Esophagus muscularis mucosa (tissue), 4 donors: ENCODE results near the gene TUT4. TPM values are rescaled to one million over a fixed set of nuclear protein-coding genes. Genes with fewer than 3 reads are reported as not detected.

Experiments
- DNase-seq: peaks from one replicate; pipeline ENCODE4 v3.0.0-alpha.2; 2017; ENCODE audit errors: extremely low spot score
- H3K27ac ChIP-seq, 4 donors: fragments of 200-600 bp; sonication (generic); replicated peaks in 1 of 4; 1 replicate in 3 of 4; 2 replicates in 1 of 4; pipeline ENCODE4 v1.5.1; 2016 to 2019; ENCODE audit warnings: mild to moderate bottlenecking in 1 of 4
- H3K27me3 ChIP-seq, 4 donors: fragments of 200-600 bp; sonication (generic); one replicate each; pipeline versions ENCODE4 v1.5.1 to v1.6.0; 2016 to 2019
- H3K36me3 ChIP-seq, 4 donors: fragments of 200-600 bp; sonication (generic); one replicate each; pipeline ENCODE4 v1.5.1; 2016 to 2019
- H3K4me1 ChIP-seq, 4 donors: fragments of 200-600 bp; sonication (generic); one replicate each; pipeline ENCODE4 v1.5.1; 2016 to 2019
- H3K4me3 ChIP-seq, 4 donors: fragments of 200-600 bp; sonication (generic); 1 replicate in 2 of 4; 2 replicates in 2 of 4; pipeline ENCODE4 v1.5.1; 2016 to 2019; ENCODE audit warnings: mild to moderate bottlenecking in 4 of 4, moderate library complexity in 1 of 4
- H3K9me3 ChIP-seq, 4 donors: fragments of 200-600 bp; sonication (generic); 1 replicate in 3 of 4; 2 replicates in 1 of 4; pipeline ENCODE4 v1.5.1; 2016 to 2019
- EP300 ChIP-seq: sonication (generic); formaldehyde crosslinking; IDR thresholded peaks from one replicate; pipeline ENCODE4 v1.6.1; 2017; ENCODE audit warnings: antibody characterized with exemption
- POLR2A ChIP-seq: fragments of 450-650 bp; IDR thresholded peaks from one replicate; pipeline ENCODE4 v1.6.1; 2017; ENCODE audit warnings: antibody characterized with exemption, moderate library complexity, mild to moderate bottlenecking, low read depth
- POLR2AphosphoS5 ChIP-seq, 2 donors: sonication (generic); formaldehyde crosslinking; IDR thresholded peaks; one replicate each; pipeline ENCODE4 v1.6.1; 2017; ENCODE audit warnings: antibody characterized with exemption in 2 of 2
- WGBS: methylation state at CpG from one replicate; pipeline ENCODE4 v1.1.5; 2018; 5-methylcytosine and 5-hydroxymethylcytosine counted together
- intact Hi-C: fragments of 100-400 bp; cut with DNase I; formaldehyde crosslinking; loops from one replicate; pipeline ENCODE4 v1.15.1; 2023
- total RNA-seq, 4 donors: library from RNA; depleted of rRNA; stranded (reverse); fragments of >200 nt; gene quantifications; one replicate each; pipeline versions ENCODE4 v1.1.0 to v1.2.1, GENCODE V29; 2016
- TF ChIP-seq, protein P1 (sequence below), 3 experiments: fragments of 200-600 bp in 2 of 3; fragments of 450-650 bp in 1 of 3; sonication (generic) in 2 of 3; IDR thresholded peaks; one replicate each; pipeline ENCODE4 v1.5.1; 2017 to 2019; ENCODE audit warnings: antibody characterized with exemption in 3 of 3, mild to moderate bottlenecking in 2 of 3, moderate library complexity in 1 of 3

Gene TUT4
- total RNA-seq, 4 donors from 2014 or later, result 32.3 to 58.6 (median 42.7) TPM

GRCh38 chr1:52506920-52507546 is 45.9 kb downstream of the TUT4 start:
- Histone ChIP-seq H3K27ac (no peak overlapping the region), H3K4me3 (no peak overlapping the region), H3K4me1 (peaks cover 0 to 14% (median 6%) of the 10 kb centered on the region in 4 donors), H3K27me3 (no peaks in the 10 kb centered on the region), H3K9me3 (no peaks in the 10 kb centered on the region), H3K36me3 (peaks cover 0 to 21% (median 8%) of the 10 kb centered on the region in 4 donors)
- 57% methylated on average over 3 of the region's 3 CpGs for WGBS
- TF ChIP-seq POLR2AphosphoS5 (IDR thresholded peaks at IDR 0.05), result no peak
- no peak for TF ChIP-seq POLR2A
- TF ChIP-seq EP300, result no peak
- TF ChIP-seq, protein P1, sequence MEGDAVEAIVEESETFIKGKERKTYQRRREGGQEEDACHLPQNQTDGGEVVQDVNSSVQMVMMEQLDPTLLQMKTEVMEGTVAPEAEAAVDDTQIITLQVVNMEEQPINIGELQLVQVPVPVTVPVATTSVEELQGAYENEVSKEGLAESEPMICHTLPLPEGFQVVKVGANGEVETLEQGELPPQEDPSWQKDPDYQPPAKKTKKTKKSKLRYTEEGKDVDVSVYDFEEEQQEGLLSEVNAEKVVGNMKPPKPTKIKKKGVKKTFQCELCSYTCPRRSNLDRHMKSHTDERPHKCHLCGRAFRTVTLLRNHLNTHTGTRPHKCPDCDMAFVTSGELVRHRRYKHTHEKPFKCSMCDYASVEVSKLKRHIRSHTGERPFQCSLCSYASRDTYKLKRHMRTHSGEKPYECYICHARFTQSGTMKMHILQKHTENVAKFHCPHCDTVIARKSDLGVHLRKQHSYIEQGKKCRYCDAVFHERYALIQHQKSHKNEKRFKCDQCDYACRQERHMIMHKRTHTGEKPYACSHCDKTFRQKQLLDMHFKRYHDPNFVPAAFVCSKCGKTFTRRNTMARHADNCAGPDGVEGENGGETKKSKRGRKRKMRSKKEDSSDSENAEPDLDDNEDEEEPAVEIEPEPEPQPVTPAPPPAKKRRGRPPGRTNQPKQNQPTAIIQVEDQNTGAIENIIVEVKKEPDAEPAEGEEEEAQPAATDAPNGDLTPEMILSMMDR (IDR thresholded peaks at IDR 0.05), result no peak
- DNase-seq, result no peak
- intact Hi-C loops, result no loop called here

DNA sequence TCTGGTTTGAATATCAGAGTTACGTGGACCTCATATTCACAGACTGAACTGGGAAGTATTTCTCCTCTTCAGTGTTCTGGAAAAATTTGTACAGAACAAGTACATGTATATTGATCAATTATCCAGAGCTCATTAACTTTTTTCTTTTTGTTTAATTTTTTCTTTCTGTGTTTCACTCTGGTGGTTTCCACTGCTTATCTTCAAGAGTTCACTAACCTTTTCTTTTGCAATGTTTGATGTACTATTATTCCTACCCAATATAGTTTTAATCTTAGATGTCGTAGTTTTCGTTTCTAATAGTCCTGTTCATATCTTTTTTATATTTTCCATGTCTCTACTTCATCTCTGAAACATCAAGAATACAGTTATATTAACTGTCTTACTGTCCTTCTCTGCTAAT is 46.5 kb downstream of the TUT4 start:
- no peak for DNase-seq
- Histone ChIP-seq H3K4me3 (no peak overlapping the region), H3K27me3 (no peaks in the 10 kb centered on the region), H3K4me1 (peaks cover 0 to 9% (median 5%) of the 10 kb centered on the region in 4 donors), H3K27ac (no peak overlapping the region), H3K36me3 (peaks cover 0 to 21% (median 8%) of the 10 kb centered on the region in 4 donors), H3K9me3 (no peaks in the 10 kb centered on the region)
- 90% methylated on average over 3 of the region's 3 CpGs for WGBS
- TF ChIP-seq POLR2AphosphoS5 (IDR thresholded peaks at IDR 0.05) (no peak), POLR2A (no peak), EP300 (no peak)
- TF ChIP-seq, protein P1 (IDR thresholded peaks at IDR 0.05), result no peak
- intact Hi-C loops, result no loop called here

- TF ChIP-seq POLR2A, result no peak
- TF ChIP-seq, protein P1 (IDR thresholded peaks at IDR 0.05), result no peak
- no peak for TF ChIP-seq POLR2AphosphoS5 (IDR thresholded peaks at IDR 0.05)
- no peak for TF ChIP-seq EP300
- no peaks in the 10 kb centered on the region for H3K4me1 ChIP-seq
- peaks cover 0 to 21% (median 8%) of the 10 kb centered on the region in 4 donors for H3K36me3 ChIP-seq
- intact Hi-C loops, result no loop called here
- H3K4me3 ChIP-seq, result no peak overlapping the region
- no peaks in the 10 kb centered on the region for H3K27me3 ChIP-seq
- DNase-seq, result no peak
- no peak overlapping the region for H3K27ac ChIP-seq
- 94% methylated on average over 1 of the region's 1 CpG for WGBS
- H3K9me3 ChIP-seq, result no peaks in the 10 kb centered on the region
Measured at GRCh38 chr1:52504720-52505119, 48.2 kb downstream of the TUT4 start.

DNA sequence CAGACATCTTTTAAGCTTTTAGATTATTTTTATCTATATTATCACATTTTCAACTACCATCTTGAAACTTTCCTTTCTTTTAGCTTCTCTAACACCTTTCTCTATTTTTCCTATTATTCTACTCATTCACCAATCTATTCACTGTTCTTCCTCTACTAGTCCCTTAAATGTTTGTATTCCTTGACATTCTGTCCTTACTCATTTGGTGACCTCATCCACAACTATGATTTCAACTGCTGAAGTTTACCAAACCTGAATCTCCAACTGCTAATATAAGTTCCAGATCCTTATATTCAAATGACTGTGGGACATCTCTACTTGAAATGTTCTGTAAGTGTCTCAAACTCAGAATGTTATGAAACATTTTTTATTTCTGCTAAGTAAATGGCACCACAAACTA is 49.2 kb downstream of the TUT4 start:
- no peak overlapping the region for H3K27ac ChIP-seq
- H3K36me3 ChIP-seq, result peaks cover 0 to 15% (median 7%) of the 10 kb centered on the region in 4 donors
- TF ChIP-seq, protein P1 (IDR thresholded peaks at IDR 0.05), result no peak
- TF ChIP-seq EP300, result no peak
- no peak for TF ChIP-seq POLR2AphosphoS5 (IDR thresholded peaks at IDR 0.05)
- TF ChIP-seq POLR2A, result no peak
- H3K27me3 ChIP-seq, result no peaks in the 10 kb centered on the region
- intact Hi-C loops, result no loop called here
- H3K4me3 ChIP-seq, result no peak overlapping the region
- H3K9me3 ChIP-seq, result no peaks in the 10 kb centered on the region
- DNase-seq, result no peak
- H3K4me1 ChIP-seq, result no peaks in the 10 kb centered on the region

DNA sequence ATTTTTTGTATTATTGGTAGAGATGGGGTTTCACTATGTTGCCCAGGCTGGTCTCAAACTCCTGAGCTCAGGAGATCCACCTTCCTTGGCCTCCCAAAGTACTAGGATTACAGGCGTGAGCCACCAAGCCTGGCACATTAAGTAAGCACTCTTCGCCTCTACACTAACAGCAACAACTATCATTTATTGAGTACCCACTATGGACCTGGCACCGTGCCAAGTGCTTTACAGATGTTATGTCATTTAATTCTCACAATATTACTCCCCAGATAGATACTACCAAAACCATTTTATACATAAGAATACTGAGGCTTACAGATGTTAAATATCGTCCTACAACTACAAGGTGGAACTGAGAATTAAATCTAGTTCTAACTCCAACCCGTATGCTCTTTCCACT is 50.1 kb downstream of the TUT4 start:
- 82% methylated on average over 5 of the region's 5 CpGs for WGBS
- TF ChIP-seq, protein P1 (IDR thresholded peaks at IDR 0.05), result no peak
- TF ChIP-seq EP300, result no peak
- TF ChIP-seq POLR2A, result no peak
- no peak for TF ChIP-seq POLR2AphosphoS5 (IDR thresholded peaks at IDR 0.05)

More for the DNA sequence above, 50.1 kb downstream of the TUT4 start:
- Histone ChIP-seq H3K36me3 (peaks cover 0 to 15% (median 6%) of the 10 kb centered on the region in 4 donors), H3K9me3 (no peaks in the 10 kb centered on the region), H3K4me3 (no peak overlapping the region), H3K4me1 (no peaks in the 10 kb centered on the region), H3K27ac (no peak overlapping the region), H3K27me3 (no peaks in the 10 kb centered on the region)
- intact Hi-C loops, result no loop called here
- DNase-seq, result no peak
